HepG2 (cell line): Measurements from ENCODE around the gene MSH3. TPM values are rescaled to one million over a fixed set of nuclear protein-coding genes. Genes with fewer than 3 reads are reported as not detected.

ENCODE experiments used
- ATAC-seq: fragments of 200-7000 bp; cut with Tn5 transposase; 3 replicates; pipeline ENCODE4 v1.9.1; 2020; ENCODE audit warnings: mild to moderate bottlenecking, moderate library complexity
- BruUV-seq: library from RNA; stranded (reverse); fragments of 400-500 nt; replicated peaks from 2 replicates; lab custom pipeline; 2021; lab: Mats Ljungman, UMichigan
- CTCF ChIA-PET: fragments of 300-600 bp; formaldehyde crosslinking; extraction: SDS; loops from one replicate; lab custom pipeline; 2021; ENCODE audit warnings: low total read pairs, inconsistent platforms, low intra/inter-chr PET ratio; lab: Yijun Ruan, JAX
- POLR2A ChIA-PET: fragments of 350-600 bp; sonication (Branson Sonifier 250); formaldehyde crosslinking; loops from one replicate; lab custom pipeline; 2020; ENCODE audit warnings: antibody characterized with exemption, inconsistent platforms; lab: Yijun Ruan, JAX
- DNase-seq: peaks from one replicate; pipeline ENCODE4 v3.0.0-alpha.2; 2015; ENCODE audit warnings: low spot score
- FAIRE-seq: peaks from 3 replicates; lab custom pipeline; 2011; peaks lifted over from hg19 to GRCh38; lab: Jason Lieb, UNC
- H2AFZ ChIP-seq: one replicate; pipeline ENCODE4 v1.6.1; 2011; ENCODE audit warnings: low read length, inconsistent platforms
- H3K27ac ChIP-seq: fragments of 300-600 bp; 3 replicates; pipeline ENCODE4 v1.8.0; 2011; ENCODE audit warnings: mixed run types, mild to moderate bottlenecking, mixed read lengths, low read length, inconsistent platforms; ENCODE audit not compliant: insufficient read depth; ENCODE audit errors: extremely low read length
- H3K27me3 ChIP-seq, 2 experiments: fragments of 200-600 bp in 1 of 2; 2 replicates in 1 of 2; 3 replicates in 1 of 2; pipeline versions ENCODE4 v1.6.0 to v1.8.0; 2011; ENCODE audit warnings: low read length in 2 of 2, mild to moderate bottlenecking in 2 of 2, moderate library complexity in 2 of 2, inconsistent platforms in 1 of 2; ENCODE audit not compliant: insufficient read depth in 2 of 2, control insufficient read depth in 1 of 2
- H3K36me3 ChIP-seq, 2 experiments: fragments of 200-600 bp in 1 of 2; replicated peaks in 1 of 2; 2 replicates in 1 of 2; 3 replicates in 1 of 2; pipeline versions ENCODE4 v1.5.1 to v1.8.0; 2011; ENCODE audit warnings: low read length in 2 of 2, inconsistent platforms in 1 of 2; ENCODE audit not compliant: insufficient read depth in 2 of 2, control insufficient read depth in 1 of 2
- H3K4me1 ChIP-seq: 2 replicates; pipeline ENCODE4 v1.5.1; 2012; ENCODE audit warnings: low read length, inconsistent platforms; ENCODE audit not compliant: insufficient read depth
- H3K4me2 ChIP-seq: 2 replicates; pipeline ENCODE4 v1.6.0; 2011; ENCODE audit warnings: low read depth, low read length, inconsistent platforms
- H3K4me3 ChIP-seq, 3 experiments: fragments of 200-600 bp in 1 of 3; sonication (generic), shearing (Covaris generic) in 1 of 3; replicated peaks in 1 of 3; 2 replicates each; pipeline ENCODE4 v1.5.1; 2011 to 2016; ENCODE audit warnings: low read length in 3 of 3, inconsistent platforms in 2 of 3, low read depth in 2 of 3, mild to moderate bottlenecking in 2 of 3, control low read depth in 1 of 3, mixed read lengths in 1 of 3; ENCODE audit not compliant: insufficient read depth in 1 of 3
- H3K79me2 ChIP-seq: one replicate; pipeline ENCODE4 v1.6.1; 2011; ENCODE audit warnings: low read length, inconsistent platforms; ENCODE audit not compliant: insufficient read depth
- H3K9ac ChIP-seq: 2 replicates; pipeline ENCODE4 v1.6.0; 2011; ENCODE audit warnings: mild to moderate bottlenecking, low read depth, low read length, inconsistent platforms; ENCODE audit not compliant: insufficient read depth
- H3K9me3 ChIP-seq: 2 replicates; pipeline ENCODE4 v1.5.1; 2012; ENCODE audit warnings: mild to moderate bottlenecking, low read length
- H4K20me1 ChIP-seq: 2 replicates; pipeline ENCODE4 v1.6.0; 2011; ENCODE audit warnings: inconsistent platforms, mild to moderate bottlenecking, low read length, moderate library complexity; ENCODE audit not compliant: insufficient read depth
- ARID2 ChIP-seq: sonication (generic); formaldehyde crosslinking; IDR thresholded peaks from 2 replicates; pipeline ENCODE4 v1.8.1; 2022; ENCODE audit warnings: mild to moderate bottlenecking, missing genetic modification reagents, borderline replicate concordance
- EED ChIP-seq: sonication (generic); formaldehyde crosslinking; IDR thresholded peaks from 2 replicates; pipeline ENCODE4 v1.5.0; 2020; ENCODE audit warnings: mild to moderate bottlenecking, missing genetic modification reagents
- EHMT2 ChIP-seq: fragments of 200-600 bp; sonication (generic); IDR thresholded peaks from 2 replicates; pipeline ENCODE4 v1.7.0; 2017; ENCODE audit warnings: antibody characterized with exemption, low read depth, low read length, borderline replicate concordance
- FOSL1 ChIP-seq: sonication (generic); formaldehyde crosslinking; IDR thresholded peaks from 2 replicates; pipeline ENCODE4 v1.9.0; 2021; ENCODE audit warnings: missing genetic modification reagents, borderline replicate concordance
- ISL2 ChIP-seq: sonication (generic); formaldehyde crosslinking; IDR thresholded peaks from 2 replicates; pipeline ENCODE4 v1.5.0; 2020; ENCODE audit warnings: missing genetic modification reagents
- KDM5B ChIP-seq: sonication (generic); formaldehyde crosslinking; IDR thresholded peaks from 2 replicates; pipeline ENCODE4 v1.4.0; 2020; ENCODE audit warnings: missing genetic modification reagents, mild to moderate bottlenecking, borderline replicate concordance
- KDM6A ChIP-seq: IDR thresholded peaks from 2 replicates; pipeline ENCODE4 v1.6.1; 2016; ENCODE audit warnings: low read depth
- MEF2D ChIP-seq: sonication (generic); formaldehyde crosslinking; IDR thresholded peaks from 2 replicates; pipeline ENCODE4 v1.5.1; 2020; ENCODE audit warnings: mild to moderate bottlenecking, missing genetic modification reagents
- MXI1 ChIP-seq: IDR thresholded peaks from 3 replicates; pipeline ENCODE4 v1.6.1; 2012; ENCODE audit warnings: low read depth, low read length, inconsistent platforms, borderline replicate concordance
- SRSF1 ChIP-seq: fragments of 200-400 bp; formaldehyde crosslinking; optimal IDR thresholded peaks from 2 replicates; pipeline ENCODE3; 2017; ENCODE audit warnings: mild to moderate bottlenecking, low read depth, low read length, moderate library complexity
- TCF12 ChIP-seq, 2 experiments: fragments of 450-650 bp in 1 of 2; sonication (generic) in 1 of 2; formaldehyde crosslinking in 1 of 2; IDR thresholded peaks; 2 replicates each; pipeline versions ENCODE4 v1.6.1 to v1.8.0; 2017 to 2022; ENCODE audit warnings: antibody characterized with exemption in 1 of 2, mild to moderate bottlenecking in 1 of 2, missing genetic modification reagents in 1 of 2, moderate library complexity in 1 of 2
- TFAP4 ChIP-seq: sonication (generic); IDR thresholded peaks from 2 replicates; pipeline ENCODE4 v1.6.1; 2016; ENCODE audit warnings: low read depth, borderline replicate concordance
- ZBTB7B ChIP-seq: sonication (generic); formaldehyde crosslinking; IDR thresholded peaks from 2 replicates; pipeline ENCODE4 v1.4.0; 2020; ENCODE audit warnings: missing genetic modification reagents
- ZBTB8A ChIP-seq: sonication (generic); formaldehyde crosslinking; IDR thresholded peaks from 2 replicates; pipeline ENCODE4 v1.4.0; 2020; ENCODE audit warnings: mild to moderate bottlenecking, low read depth, missing genetic modification reagents, borderline replicate concordance
- ZNF317 ChIP-seq: sonication (generic); formaldehyde crosslinking; IDR thresholded peaks from 2 replicates; pipeline ENCODE4 v1.5.0; 2020; ENCODE audit warnings: mild to moderate bottlenecking, missing genetic modification reagents
- ZNF709 ChIP-seq: sonication (generic); formaldehyde crosslinking; IDR thresholded peaks from 2 replicates; pipeline ENCODE4 v1.5.0; 2020; ENCODE audit warnings: mild to moderate bottlenecking, missing genetic modification reagents
- WGBS: methylation state at CpG from one replicate; pipeline ENCODE4 v1.1.6; 2017; ENCODE audit warnings: low lambda C conversion rate; 5-methylcytosine and 5-hydroxymethylcytosine counted together
- in situ Hi-C: cut with HindIII; loops from 2 replicates; pipeline ENCODE4 v1.10.0; 2017; ENCODE audit warnings: low pct_unique_long_range_greater_than_20kb; ENCODE audit not compliant: extremely low pct_ligation_motif_present
- intact Hi-C: fragments of 100-400 bp; cut with micrococcal nuclease; formaldehyde crosslinking; loops from one replicate; pipeline ENCODE4 v1.10.0; 2022; ENCODE audit not compliant: unreplicated experiment
- polyA plus RNA-seq, 8 experiments: library from polyadenylated mRNA; depleted of rRNA in 3 of 8; stranded (reverse) in 7 of 8; unstranded in 1 of 8; fragments of >200 nt; fragmentation: Illumina TruSeq in 4 of 8; extraction: Trizol in 4 of 8; gene quantifications; 2 replicates each; pipeline versions ENCODE4 v1.2.1 to v1.2.3, GENCODE V29; 2011 to 2016; ENCODE audit warnings: low read depth in 4 of 8, missing spikeins in 1 of 8, mixed read lengths in 1 of 8; ENCODE audit not compliant: insufficient read depth in 1 of 8
- total RNA-seq, 5 experiments: library from RNA; depleted of rRNA; stranded (reverse); fragments of >200 nt; fragmentation: Illumina TruSeq; extraction: Trizol; gene quantifications; 2 replicates each; pipeline ENCODE4 v1.2.3, GENCODE V29; 2016; ENCODE audit warnings: low read depth in 1 of 5
- TF ChIP-seq, protein P1 (sequence below): sonication (generic); formaldehyde crosslinking; IDR thresholded peaks from 2 replicates; pipeline ENCODE4 v1.5.1; 2020; ENCODE audit warnings: missing genetic modification reagents, mild to moderate bottlenecking, borderline replicate concordance
- TF ChIP-seq, protein P2 (sequence below): sonication (generic); formaldehyde crosslinking; IDR thresholded peaks from 2 replicates; pipeline ENCODE4 v1.4.0; 2020; ENCODE audit warnings: missing genetic modification reagents, borderline replicate concordance

The MSH3 gene
- total and polyA plus RNA-seq, 2 of the 13 experiments (the other 11 are each of a cell fraction or from before 2014, with no cell fraction given): 4.0 to 16.4 TPM

- no peak for TF ChIP-seq TFAP4
- TF ChIP-seq, all 625 proteins: peak for 0
Observed at GRCh38 chr5:80764786-80765185, 110.3 kb downstream of the MSH3 start (continued).

- Histone ChIP-seq H3K9ac (no peak overlapping the region), H2AFZ (no peak overlapping the region), H3K36me3 (no peaks in the 10 kb centered on the region), H3K79me2 (no peaks in the 10 kb centered on the region), H3K4me1 (peaks cover 6% of the 10 kb centered on the region; the same call in 1 of the 2 replicates), H3K4me2 (no peak overlapping the region), H3K9me3 (no peaks in the 10 kb centered on the region), H3K4me3 (no peak overlapping the region), H4K20me1 (no peaks in the 10 kb centered on the region), H3K27me3 (no peaks in the 10 kb centered on the region), H3K27ac (no peak overlapping the region)
- WGBS: 96% methylated on average over 4 of the region's 4 CpGs
- in situ Hi-C loops (no loop called here), intact Hi-C loops (no loop called here)
- no peak for ATAC-seq
- no peak for DNase-seq
- CTCF ChIA-PET: no interaction called here
- no peak for FAIRE-seq
- no TSS peak for BruUV-seq
- POLR2A ChIA-PET: no interaction called here
- TF ChIP-seq EED (CRISPR knock-in tag) (no peak), ZBTB7B (no peak), EHMT2 (no peak), ARID2 (CRISPR knock-in tag) (no peak), ZBTB8A (no peak), FOSL1 (CRISPR knock-in tag) (no peak), ISL2 (CRISPR knock-in tag) (no peak), ZNF317 (no peak), TCF12 (IDR thresholded peaks at IDR 0.05) (no peak), TCF12 (CRISPR knock-in tag; IDR thresholded peaks at IDR 0.05) (no peak), KDM6A (CRISPR knock-in tag) (no peak), KDM5B (CRISPR knock-in tag) (no peak), MEF2D (no peak), MXI1 (no peak), SRSF1 (no peak), ZNF709 (no peak)
- TF ChIP-seq, protein P1, sequence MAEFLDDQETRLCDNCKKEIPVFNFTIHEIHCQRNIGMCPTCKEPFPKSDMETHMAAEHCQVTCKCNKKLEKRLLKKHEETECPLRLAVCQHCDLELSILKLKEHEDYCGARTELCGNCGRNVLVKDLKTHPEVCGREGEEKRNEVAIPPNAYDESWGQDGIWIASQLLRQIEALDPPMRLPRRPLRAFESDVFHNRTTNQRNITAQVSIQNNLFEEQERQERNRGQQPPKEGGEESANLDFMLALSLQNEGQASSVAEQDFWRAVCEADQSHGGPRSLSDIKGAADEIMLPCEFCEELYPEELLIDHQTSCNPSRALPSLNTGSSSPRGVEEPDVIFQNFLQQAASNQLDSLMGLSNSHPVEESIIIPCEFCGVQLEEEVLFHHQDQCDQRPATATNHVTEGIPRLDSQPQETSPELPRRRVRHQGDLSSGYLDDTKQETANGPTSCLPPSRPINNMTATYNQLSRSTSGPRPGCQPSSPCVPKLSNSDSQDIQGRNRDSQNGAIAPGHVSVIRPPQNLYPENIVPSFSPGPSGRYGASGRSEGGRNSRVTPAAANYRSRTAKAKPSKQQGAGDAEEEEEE (CRISPR knock-in tag): no peak
- TF ChIP-seq, protein P2, sequence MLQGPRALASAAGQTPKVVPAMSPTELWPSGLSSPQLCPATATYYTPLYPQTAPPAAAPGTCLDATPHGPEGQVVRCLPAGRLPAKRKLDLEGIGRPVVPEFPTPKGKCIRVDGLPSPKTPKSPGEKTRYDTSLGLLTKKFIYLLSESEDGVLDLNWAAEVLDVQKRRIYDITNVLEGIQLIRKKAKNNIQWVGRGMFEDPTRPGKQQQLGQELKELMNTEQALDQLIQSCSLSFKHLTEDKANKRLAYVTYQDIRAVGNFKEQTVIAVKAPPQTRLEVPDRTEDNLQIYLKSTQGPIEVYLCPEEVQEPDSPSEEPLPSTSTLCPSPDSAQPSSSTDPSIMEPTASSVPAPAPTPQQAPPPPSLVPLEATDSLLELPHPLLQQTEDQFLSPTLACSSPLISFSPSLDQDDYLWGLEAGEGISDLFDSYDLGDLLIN (CRISPR knock-in tag): no peak
Observed at GRCh38 chr5:80777347-80778287, 123.2 kb downstream of the MSH3 start.
